SW480 (cell line): Measurements from ENCODE around the gene PTPRU.

Experiments
- DNase-seq: peaks from one replicate; pipeline ENCODE4 v3.0.0-alpha.2; 2016; ENCODE audit warnings: low spot score

The PTPRU gene

GRCh38 chr1:29235955-29236711, at the start of gene PTPRU:
TSS of gene PTPRU (plus strand) at chr1:29236522. CDS start at chr1:29236645, 123 bp downstream.
- DNase-seq, result peak; percentile 62

- no peak for DNase-seq
Observed at GRCh38 chr1:29186707-29187106, 49.6 kb upstream of the PTPRU start.

GRCh38 chr1:29190718-29191117, 45.6 kb upstream of the PTPRU start:
- no peak for DNase-seq

- no peak for DNase-seq
Observed at GRCh38 chr1:29193879-29194455, 42.4 kb upstream of the PTPRU start.

GRCh38 chr1:29195881-29196291, 40.4 kb upstream of the PTPRU start:
- DNase-seq, result no peak

GRCh38 chr1:29196863-29197589, 39.3 kb upstream of the PTPRU start:
- no peak for DNase-seq

GRCh38 chr1:29197590-29197924, 38.8 kb upstream of the PTPRU start:
- peak; percentile 51 for DNase-seq

GRCh38 chr1:29197993-29198392, 38.3 kb upstream of the PTPRU start:
- no peak for DNase-seq

GRCh38 chr1:29200906-29201594, 35.3 kb upstream of the PTPRU start:
- no peak for DNase-seq

GRCh38 chr1:29201595-29202051, 34.7 kb upstream of the PTPRU start:
- DNase-seq, result no peak

GRCh38 chr1:29202053-29202452, 34.3 kb upstream of the PTPRU start:
- DNase-seq, result no peak

- DNase-seq, result peak; percentile 89
Observed at GRCh38 chr1:29202584-29203340, 33.6 kb upstream of the PTPRU start.

- no peak for DNase-seq
Observed at GRCh38 chr1:29208442-29208841, 27.9 kb upstream of the PTPRU start.

GRCh38 chr1:29209173-29209572, 27.1 kb upstream of the PTPRU start:
- DNase-seq, result no peak

GRCh38 chr1:29210278-29211085, 25.8 kb upstream of the PTPRU start:
- DNase-seq, result no peak

- no peak for DNase-seq
Observed at GRCh38 chr1:29211086-29212030, 25.0 kb upstream of the PTPRU start.

GRCh38 chr1:29213055-29213454, 23.3 kb upstream of the PTPRU start:
- DNase-seq, result no peak

- no peak for DNase-seq
Observed at GRCh38 chr1:29217633-29218032, 18.7 kb upstream of the PTPRU start.

- no peak for DNase-seq
Observed at GRCh38 chr1:29218223-29218622, 18.1 kb upstream of the PTPRU start.

GRCh38 chr1:29221296-29221695, 15.0 kb upstream of the PTPRU start:
- no peak for DNase-seq
